OCI-LY7 (cell line): ENCODE results near the gene PEX10.

ENCODE experiments used
- CTCF ChIP-seq: fragments of 200-600 bp; sonication (generic); conservative IDR thresholded peaks from 2 replicates; pipeline ENCODE4 v1.5.1; 2014; ENCODE audit warnings: mild to moderate bottlenecking, antibody characterized with exemption, low read length, moderate library complexity, mixed read lengths
- EZH2phosphoT487 ChIP-seq: fragments of 200-600 bp; sonication (generic); IDR thresholded peaks from 2 replicates; pipeline ENCODE4 v1.6.1; 2018; ENCODE audit warnings: low read depth, borderline replicate concordance, mild to moderate bottlenecking, mixed run types, antibody characterized with exemption, low read length, moderate library complexity, mixed read lengths

GRCh38 chr1:2354511-2355372 lies 57.6 kb downstream of the PEX10 start:
- TF ChIP-seq CTCF (no peak), EZH2phosphoT487 (no peak)
